ENCODE measurements around the gene RAPGEF2.

RAPGEF2 gene

GRCh38 chr4:159382856-159383561 lies 280.1 kb downstream of the RAPGEF2 start:
- no peak for DNase-seq

GRCh38 chr4:159383562-159383931 lies 280.7 kb downstream of the RAPGEF2 start:
- DNase-seq, result no peak

- DNase-seq, result no peak
These were observed 281.1 kb downstream of the RAPGEF2 start for GRCh38 chr4:159384017-159384416.

- DNase-seq, result no peak
These were observed 281.8 kb downstream of the RAPGEF2 start for GRCh38 chr4:159384632-159385031.

- no peak for DNase-seq
These were observed 283.7 kb downstream of the RAPGEF2 start for GRCh38 chr4:159386620-159387019.

- DNase-seq, result no peak
These were observed 286.9 kb downstream of the RAPGEF2 start for GRCh38 chr4:159389756-159390155.

- peak; percentile 78 for DNase-seq
These were observed 287.8 kb downstream of the RAPGEF2 start for GRCh38 chr4:159390648-159391047.

- DNase-seq, result peak; percentile 13
These were observed 292.8 kb downstream of the RAPGEF2 start for GRCh38 chr4:159395693-159396092.

GRCh38 chr4:159396151-159396550 lies 293.3 kb downstream of the RAPGEF2 start:
- DNase-seq, result no peak

- DNase-seq, result peak; percentile 55
These were observed 295.4 kb downstream of the RAPGEF2 start for GRCh38 chr4:159398236-159398638.

- peak; percentile 20 for DNase-seq
These were observed 297.8 kb downstream of the RAPGEF2 start for GRCh38 chr4:159400558-159401225.

GRCh38 chr4:159401226-159401712 lies 298.4 kb downstream of the RAPGEF2 start:
- DNase-seq, result no peak

GRCh38 chr4:159401791-159402380 lies 299.0 kb downstream of the RAPGEF2 start:
- peak; percentile 86 for DNase-seq

All from HCEC 1CT (cell line).